ENCODE data around the gene LRRC56.

LRRC56 gene

DNA sequence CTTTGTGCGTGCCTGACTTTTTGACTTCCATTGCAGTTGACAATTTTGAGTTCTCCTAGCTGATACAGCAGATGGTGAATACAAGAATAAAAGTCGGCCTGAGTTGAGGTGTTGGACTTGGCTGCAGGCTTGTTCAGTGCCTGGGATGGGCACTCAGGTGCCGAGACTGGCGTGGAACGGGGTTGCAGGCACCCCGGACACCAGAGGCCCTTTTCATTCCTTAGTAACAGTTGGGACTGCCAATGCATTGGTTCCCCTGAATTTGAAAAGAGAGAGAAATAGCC lies 40.2 kb downstream of the LRRC56 start:
- DNase-seq: no peak

DNA sequence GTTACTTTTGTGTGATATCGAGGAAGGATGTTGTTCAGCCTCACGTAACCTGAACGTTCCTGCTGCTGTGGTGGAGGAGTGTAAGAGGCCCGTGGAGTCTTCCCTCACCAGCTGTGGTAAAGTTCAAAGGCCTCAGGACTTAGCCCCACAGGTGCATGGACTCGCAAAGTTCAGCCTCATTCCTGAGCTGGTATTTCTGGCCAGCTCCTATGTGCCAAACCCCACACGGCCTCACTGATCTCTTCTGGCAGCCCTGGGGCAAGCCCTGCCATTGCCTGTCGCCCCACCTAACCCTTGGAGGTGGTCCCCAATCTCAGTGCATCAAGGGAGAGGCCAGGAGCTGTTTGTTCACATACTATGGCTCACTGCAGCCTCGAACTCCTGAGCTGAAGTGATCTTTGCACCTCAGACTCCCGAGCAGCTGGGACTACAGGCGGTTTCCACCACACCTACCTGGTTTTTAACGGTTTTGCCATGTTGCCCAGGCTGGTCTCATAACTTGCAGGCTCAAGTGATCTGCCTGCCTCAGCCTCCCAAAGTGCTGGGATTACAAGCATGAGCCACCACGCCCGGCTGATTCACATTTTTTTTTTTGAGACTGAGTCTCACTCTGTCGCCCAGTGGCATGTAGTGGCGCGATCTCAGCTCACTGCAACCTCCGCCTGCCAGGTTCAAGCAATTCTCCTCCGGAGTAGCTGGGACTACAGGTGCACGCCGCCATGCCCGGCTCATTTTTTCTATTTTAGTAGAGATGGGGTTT lies 41.1 kb downstream of the LRRC56 start:
- DNase-seq: no peak

DNA sequence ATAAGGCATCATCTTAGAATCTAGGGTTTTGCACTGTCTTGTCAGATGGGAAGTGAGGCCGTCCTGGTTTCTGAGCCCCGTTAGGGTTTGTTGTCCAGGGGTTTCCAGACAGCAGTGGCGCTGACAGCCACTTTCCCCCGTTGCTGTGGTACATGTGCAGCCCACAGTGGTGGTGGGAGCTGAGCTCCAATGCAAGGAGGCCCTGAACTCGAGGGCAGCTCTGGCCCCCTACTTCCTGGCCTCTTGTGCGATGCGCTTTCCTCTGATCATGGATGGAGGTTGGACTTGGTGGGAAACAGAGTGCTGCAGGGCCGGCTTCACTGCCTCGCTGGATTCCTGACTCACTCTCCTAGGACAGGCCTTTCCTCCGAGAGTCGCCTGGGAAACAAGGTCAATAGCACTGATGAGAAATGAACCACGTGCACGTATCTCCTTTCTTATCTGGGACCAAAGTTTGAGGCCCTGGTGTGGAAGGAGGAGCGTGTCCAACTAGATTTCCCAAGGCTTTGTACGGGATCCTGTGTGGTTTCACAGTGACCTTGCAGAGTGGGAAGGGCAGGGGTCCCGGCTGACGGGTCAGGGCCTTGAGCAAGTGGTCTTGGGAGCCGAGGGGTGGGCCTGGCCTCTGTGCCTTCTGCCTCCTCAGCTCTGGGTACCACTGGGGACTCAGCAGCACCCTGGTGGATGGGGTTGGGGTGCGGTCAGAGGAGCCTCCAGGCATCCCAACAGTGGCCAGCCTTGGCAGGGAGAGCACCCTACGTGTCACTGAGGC lies 42.7 kb downstream of the LRRC56 start:
- DNase-seq: no peak

DNA sequence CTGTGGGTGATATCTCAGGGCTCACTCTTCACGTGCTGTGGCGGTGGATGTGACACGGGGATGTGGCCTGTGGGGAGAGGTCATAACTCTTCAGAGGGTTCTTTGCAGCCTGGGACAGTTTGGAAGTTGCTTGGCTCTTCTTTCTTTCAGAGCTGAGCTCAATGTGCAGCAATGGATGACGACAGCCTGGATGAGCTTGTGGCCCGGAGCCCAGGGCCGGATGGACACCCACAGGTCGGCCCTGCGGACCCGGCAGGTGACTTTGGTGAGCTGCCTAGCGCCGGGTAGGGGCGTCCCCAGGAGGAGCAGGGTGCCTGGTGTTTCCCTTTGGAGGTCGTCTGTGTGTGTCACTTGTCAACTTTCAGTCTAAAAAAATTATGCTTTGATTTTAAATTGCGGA lies 44.0 kb downstream of the LRRC56 start:
- no peak for DNase-seq

DNA sequence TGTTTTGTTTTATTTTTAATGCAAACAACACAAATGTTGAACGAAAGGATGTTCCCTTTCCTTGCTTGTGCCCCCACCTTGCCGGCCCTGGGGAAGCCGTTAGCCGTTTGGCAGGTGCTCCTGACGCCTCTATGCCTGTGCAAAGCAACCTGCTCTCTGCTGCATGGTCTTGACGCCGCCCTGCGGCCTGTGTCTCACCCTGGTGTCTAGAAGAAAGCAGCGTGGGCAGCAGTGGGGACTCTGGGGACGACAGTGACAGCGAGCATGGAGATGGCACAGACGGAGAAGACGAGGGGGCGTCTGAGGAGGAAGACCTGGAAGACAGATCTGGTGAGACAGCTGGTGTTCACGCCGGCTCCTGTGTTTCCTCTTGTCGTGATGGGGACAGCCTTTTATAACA lies 44.4 kb downstream of the LRRC56 start:
- DNase-seq: no peak

DNA sequence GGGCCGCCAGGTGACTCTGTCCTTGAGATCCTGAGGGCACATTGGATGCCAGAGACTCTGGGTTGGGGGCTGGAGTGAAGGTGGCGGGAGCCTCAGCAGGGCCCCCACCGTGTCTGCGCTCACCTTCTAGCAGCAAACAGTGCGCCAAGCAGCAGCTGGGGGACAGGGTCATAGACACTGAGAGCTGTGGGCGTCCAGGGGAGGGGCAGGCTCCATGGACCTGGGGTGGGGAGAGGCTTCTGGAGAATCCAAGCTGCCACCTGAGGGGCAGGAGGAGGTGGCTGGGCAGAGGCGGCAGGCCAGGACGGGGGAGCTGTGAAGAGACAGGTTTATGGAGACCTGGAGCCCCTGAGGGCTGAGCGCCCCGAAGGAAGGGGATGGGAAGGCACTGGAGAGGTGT lies 47.0 kb downstream of the LRRC56 start:
- DNase-seq: no peak

DNA sequence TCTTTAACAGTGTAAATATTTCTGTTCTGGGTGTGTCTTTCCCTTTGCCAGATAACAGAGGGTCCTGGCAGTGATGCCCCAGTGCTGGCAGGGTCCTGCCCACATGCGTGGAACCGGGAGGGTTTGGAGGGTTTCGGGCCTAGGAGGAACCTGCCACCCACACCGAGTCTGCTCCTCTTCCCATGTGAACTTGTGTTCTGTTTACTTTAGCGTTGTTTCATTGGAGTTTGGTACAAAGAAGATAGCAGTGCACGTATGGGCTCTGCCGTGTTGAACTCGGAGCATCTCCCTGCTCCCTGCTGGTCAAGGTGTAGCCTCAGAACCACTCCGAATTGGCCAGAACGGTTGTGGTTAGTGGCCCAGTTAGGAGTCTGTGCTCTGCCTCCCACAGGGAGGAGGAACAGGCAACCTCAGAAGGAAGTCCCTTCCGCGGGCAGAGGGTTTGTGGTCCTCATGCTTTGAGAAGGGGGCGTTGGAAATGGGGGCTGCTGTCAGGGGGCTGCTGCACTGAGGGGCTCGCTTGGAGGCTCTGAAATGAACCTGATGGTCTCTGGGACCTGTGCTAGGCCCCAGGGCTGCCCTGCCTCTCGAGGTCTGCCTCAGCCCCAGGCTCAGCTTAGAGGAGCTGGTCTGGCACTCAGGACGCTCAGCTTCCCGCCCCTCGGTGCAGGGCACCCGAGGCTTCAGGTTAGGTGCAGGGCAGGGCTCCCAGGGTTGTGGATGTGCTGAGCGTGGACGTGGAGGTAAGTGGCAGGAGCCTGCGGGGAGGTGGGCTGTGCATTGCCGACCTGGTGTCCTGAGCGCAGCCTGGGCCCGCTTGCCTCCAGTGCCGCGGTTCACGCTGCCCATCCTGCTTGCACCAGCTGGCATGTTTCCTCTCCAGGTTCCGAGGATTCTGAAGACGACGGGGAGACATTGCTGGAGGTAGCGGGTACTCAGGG lies 49.3 kb downstream of the LRRC56 start:
- DNase-seq: no peak

DNA sequence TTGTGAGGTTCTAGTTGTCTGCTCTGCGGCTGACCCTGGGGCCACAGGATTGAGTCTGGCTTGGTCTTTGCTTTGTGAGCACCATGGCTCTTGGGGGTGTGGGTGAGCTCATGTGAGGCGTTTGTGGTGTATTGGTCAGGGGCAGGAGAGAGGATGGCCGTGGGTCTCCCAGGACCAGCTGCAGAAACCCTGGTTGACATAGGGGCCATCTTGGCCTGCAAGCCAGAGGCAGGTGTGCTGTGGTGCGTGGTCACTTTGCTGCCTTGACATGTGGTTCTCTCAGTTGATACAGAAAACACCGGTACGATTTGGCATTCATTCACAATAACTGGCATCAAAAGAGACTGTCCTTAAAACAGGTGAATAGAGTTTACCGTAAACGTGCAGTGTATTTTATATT lies 50.2 kb downstream of the LRRC56 start:
- DNase-seq: no peak

DNA sequence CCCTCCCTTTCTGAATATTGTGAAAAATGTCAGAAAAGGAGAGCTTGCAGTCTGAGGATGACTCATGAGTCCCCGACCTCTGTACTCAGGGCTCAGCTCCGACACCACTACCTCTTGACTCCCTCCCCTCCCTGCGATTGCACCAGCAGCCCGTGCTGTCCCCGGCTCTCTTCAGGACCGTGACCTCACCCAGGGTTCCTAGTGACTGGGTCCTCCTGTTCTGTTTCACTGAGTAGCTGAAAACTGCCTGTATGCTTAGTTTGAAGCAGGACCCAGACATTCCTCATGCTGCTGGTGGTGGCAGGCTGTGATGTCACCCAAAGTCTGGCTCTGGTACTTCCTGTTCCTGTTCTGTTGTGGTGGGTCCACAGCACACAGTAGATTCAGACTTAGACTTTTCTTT lies 50.7 kb downstream of the LRRC56 start:
- peak; percentile 83 for DNase-seq

DNA sequence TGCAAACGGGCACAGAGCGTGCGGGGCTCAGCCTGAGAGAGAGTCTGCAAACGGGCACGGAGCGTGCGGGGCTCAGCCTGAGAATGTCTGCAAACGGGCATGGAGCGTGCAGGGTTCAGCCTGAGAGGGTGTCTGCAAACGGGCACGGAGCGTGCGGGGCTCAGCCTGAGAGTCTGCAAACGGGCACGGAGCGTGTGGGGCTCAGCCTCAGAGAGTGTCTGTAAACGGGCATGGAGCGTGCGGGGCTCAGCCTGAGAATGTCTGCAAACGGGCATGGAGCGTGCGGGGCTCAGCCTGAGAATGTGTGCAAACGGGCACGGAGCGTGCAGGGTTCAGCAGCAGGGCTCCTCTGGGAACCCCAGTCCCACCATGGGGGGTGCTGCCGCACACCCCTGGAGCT lies 52.5 kb downstream of the LRRC56 start:
- DNase-seq: no peak

DNA sequence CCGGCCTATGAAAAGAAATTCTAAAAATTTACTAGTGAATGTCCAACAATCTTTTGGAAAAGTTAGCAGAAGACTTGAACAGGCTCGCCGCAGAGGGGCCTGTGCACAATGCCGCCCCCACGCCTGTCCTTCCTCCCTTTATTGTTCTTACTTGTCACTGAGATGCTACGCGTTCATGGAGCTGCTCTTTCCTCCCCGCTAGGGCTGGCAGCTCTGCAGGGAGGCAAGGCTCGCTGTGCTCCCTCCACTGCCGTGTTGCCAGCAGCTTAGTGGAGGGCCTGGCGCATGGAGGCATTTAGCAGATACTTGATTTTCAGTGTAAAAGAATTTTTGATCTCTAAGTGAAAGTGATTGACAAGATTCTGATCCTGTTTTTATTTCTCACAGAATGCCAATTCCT lies 53.7 kb downstream of the LRRC56 start:
- DNase-seq: no peak

DNA sequence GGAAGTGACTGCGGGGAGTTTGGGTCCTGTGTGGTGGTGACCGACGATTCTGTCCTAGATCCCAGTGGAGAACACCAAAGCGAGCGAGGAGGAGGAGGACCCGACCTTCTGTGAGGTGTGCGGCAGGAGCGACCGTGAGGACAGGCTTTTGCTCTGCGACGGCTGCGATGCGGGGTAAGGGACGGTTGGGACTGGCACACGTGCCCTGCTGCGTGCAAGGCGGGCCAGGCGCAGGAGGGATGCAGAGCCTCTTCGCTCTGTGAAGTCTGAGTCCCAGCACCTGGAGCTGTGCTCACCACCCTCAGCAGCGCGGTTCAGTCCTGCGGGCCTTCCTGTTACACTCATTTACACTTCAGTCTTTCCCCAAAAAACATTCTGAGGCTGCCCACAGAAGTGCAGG lies 55.2 kb downstream of the LRRC56 start:
- DNase-seq: no peak

DNA sequence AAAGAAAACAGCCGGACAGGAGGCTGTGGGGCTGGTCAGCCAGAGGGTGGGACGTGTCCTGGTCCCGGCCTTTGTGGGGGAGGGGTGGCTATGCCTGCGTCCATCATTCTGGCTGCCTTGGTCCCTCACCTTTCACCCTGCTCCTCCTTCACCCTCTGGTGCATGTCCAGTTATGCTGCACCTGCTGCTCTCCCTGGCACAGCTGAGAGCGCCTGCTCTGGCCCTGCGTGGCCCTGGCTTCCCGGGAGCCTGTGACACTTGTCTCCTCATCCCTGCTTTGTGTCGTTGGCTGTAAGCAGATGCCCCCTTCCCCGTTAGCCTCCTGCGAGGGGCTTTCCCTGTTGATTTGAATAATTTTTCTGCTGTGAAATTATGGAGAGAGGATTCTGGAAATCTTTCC lies 55.6 kb downstream of the LRRC56 start:
- no peak for DNase-seq

DNA sequence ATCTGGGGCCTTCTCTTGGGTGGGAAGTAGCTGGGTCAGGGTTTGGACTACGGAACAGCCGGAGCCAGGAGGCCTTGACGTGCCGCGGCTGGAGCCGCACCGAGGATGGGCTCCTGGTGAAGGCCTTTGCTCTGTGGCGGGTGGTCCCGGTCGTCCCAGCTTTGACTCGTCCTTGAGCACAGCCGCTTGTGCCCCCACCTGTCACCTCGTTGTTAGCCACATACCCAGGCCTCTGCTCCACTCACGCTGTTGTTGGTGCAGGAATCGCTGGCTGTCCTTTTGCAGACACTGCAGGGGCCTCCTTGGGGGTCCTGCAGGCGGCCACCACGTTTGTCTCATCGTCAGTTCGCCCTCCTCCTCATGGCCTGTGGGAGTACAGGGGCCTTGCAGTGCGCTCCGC lies 56.0 kb downstream of the LRRC56 start:
- no peak for DNase-seq

DNA sequence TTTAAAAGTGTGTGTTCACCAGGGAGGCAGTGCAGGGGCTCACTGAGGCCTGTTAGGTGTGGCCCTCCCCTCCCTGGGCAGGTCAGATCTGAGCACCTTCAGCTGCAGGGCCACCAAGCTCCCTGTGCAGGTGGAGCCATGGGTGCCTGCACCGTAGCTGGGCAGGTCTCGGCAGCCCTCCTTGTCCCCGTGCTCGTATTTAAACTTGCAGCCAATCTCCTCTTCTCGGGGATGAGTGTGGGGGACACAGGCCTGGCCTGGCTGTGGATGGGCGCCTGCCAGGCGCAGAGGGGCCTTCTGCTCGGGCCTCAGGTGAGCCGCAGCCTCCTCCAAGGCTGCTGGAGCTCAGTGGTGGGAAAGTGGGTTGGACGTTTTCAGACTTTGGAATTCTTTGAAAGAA lies 58.1 kb downstream of the LRRC56 start:
- no peak for DNase-seq

DNA sequence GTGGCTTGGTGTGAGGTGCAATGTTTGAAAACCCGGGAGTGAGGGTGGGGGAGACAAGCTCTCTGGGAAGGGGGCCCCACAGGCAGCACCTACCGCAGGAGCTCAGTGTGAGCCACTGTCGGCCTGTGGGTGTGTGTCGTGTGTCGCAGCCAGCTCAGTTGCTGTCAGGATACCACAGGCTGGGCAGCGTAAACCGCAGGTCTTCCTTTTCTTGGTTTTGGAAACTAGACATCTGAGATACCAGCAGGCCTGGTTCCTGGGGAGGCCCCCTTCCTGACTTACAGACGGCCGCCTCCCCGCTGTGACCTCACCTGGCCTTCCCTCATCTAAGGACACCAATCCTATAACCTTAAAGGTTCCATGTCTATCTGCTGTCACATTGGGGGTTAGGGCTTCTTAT lies 59.0 kb downstream of the LRRC56 start:
- DNase-seq: no peak

DNA sequence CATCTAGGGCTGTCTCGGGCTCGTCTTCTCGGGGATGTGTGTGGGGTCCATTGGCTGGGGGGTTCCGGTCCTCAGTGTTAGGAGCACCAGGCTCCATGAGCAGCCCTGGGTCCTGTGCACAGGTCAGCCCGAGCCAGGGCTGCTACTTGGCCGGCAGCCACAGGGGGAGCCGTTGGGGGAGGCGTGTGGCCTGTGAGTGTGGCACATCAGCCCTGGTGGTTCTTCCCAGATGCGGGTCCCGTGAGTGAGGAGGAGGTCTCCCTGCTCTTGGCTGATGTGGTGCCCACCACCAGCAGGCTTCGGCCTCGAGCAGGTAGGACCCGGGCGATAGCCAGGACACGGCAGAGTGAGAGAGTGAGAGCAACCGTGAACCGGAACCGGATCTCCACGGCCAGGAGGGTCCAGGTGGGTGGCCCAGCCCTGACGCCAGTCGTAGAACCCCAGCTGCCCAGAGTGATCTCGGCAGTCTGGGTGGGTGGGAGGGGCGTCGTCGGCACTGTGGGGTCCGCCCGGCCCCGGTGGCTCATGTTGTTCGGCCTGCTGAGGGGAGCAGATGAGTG lies 59.9 kb downstream of the LRRC56 start:
- no peak for DNase-seq

DNA sequence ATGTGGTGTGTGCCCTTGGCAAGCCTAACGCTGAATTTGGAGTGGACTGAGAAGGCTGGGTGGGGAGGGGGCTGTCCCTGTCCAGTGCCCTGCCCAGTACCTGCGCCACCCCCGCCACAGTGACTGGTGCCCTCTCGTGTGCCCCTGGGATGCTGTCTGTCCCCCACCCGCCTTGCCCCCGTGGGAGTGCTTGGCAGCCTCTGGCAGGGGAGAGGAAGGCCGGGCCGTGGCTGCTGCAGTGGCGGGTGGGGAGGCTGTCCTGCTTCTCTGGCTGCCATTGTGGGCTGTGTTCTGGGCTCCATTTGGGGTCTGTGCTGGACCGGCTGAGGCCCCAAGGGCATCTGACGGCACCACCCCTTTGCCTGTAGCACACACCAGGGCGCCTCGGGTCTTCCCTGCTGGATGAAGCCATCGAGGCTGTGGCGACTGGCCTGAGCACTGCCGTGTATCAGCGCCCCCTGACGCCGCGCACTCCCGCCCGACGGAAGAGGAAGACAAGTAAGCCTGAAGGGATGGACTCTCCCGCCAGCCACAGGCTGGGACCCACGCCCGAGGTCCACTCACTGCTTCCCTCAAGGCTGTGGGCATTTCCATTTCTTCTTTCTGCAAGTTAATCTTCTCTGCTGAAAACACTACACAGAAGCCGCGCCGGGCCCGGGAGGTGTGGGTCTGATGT lies 60.8 kb downstream of the LRRC56 start:
- DNase-seq: no peak

DNA sequence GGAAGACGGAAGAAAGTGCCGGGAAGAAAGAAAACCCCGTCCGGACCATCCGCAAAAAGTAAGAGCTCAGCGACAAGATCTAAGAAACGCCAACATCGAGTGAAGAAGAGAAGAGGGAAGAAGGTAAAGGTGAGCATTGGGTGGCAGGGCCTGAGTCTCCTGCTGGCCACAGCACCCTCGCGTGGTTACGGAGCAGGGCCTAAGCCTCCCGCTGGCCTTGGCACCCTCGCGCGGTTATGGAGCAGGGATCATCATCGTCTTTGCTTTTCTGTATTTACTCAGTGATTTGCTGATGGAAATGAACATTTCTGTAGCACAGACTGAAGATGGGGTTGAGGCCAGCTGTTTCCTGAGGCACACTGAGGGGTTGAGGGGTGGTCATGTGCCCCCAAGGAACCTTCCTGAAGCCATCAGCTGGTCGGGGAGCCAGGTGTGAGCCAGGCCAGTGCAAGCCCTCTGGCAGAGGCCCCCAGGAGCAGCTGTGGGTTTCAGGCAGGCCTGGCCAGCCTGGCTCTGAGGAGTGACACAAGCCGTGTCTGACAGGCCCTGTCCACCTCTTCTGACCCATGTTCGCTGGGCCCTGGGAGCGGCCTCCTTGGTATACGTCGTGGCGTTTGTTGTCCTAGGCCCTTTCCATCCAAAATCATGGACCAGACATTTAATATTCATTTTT lies 64.4 kb downstream of the LRRC56 start:
- no peak for DNase-seq

DNA sequence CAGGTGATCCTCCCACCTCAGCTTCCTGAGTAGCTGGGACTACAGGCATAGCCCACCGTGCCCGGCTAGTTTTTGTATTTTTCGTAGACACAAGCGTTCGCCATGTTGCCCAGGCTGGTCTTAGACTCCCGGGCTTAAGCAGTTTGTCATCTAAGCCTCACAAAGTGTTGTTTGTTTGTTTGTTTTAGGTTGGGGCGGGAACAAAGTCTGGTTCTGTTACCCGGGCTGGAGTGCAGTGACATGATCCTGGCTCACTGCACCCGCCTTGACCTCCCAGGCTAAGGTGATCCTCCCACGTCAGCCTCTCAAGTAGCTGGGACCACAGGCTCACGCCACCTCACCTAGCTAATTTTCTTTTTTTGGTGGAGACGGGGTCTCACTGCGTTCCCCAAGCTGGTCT lies 65.8 kb downstream of the LRRC56 start:
- DNase-seq: no peak

Measured in activated CD4-positive, alpha-beta T cell treated with anti-CD3 and anti-CD28 coated beads for 48 hours (primary cell).